CD4-positive, alpha-beta T cell treated with Interleukin-6 for 4 hours (primary cell): Measurements from ENCODE around the gene GALNT2.

Experiments used
- DNase-seq: peaks from one replicate; pipeline ENCODE4 v3.0.0-alpha.2; 2020; ENCODE audit warnings: mixed read lengths

GALNT2 gene

GRCh38 chr1:230219174-230220067, 152.4 kb downstream of the GALNT2 start:
- DNase-seq: no peak

GRCh38 chr1:230220478-230220877, 153.4 kb downstream of the GALNT2 start:
- no peak for DNase-seq

GRCh38 chr1:230220907-230221306, 153.9 kb downstream of the GALNT2 start:
- no peak for DNase-seq

- DNase-seq: no peak
Observed at GRCh38 chr1:230222678-230223077, 155.6 kb downstream of the GALNT2 start.

GRCh38 chr1:230224101-230224960, 157.3 kb downstream of the GALNT2 start:
- no peak for DNase-seq

GRCh38 chr1:230226007-230226800, 159.2 kb downstream of the GALNT2 start:
- DNase-seq: no peak

GRCh38 chr1:230226814-230227213, 159.8 kb downstream of the GALNT2 start:
- no peak for DNase-seq

GRCh38 chr1:230228236-230228897, 161.3 kb downstream of the GALNT2 start:
- DNase-seq: no peak

- no peak for DNase-seq
Observed at GRCh38 chr1:230230273-230230672, 163.2 kb downstream of the GALNT2 start.

- no peak for DNase-seq
Observed at GRCh38 chr1:230230948-230231773, 164.1 kb downstream of the GALNT2 start.

GRCh38 chr1:230231774-230232145, 164.7 kb downstream of the GALNT2 start:
- DNase-seq: no peak

- no peak for DNase-seq
Observed at GRCh38 chr1:230232371-230232771, 165.3 kb downstream of the GALNT2 start.

GRCh38 chr1:230233786-230234185, 166.7 kb downstream of the GALNT2 start:
- no peak for DNase-seq

GRCh38 chr1:230235876-230236275, 168.8 kb downstream of the GALNT2 start:
- no peak for DNase-seq

GRCh38 chr1:230236301-230237008, 169.4 kb downstream of the GALNT2 start:
- DNase-seq: no peak

- DNase-seq: no peak
Observed at GRCh38 chr1:230237009-230237370, 170.0 kb downstream of the GALNT2 start.

GRCh38 chr1:230237805-230238204, 170.8 kb downstream of the GALNT2 start:
- DNase-seq: no peak

GRCh38 chr1:230240446-230241086, 173.5 kb downstream of the GALNT2 start:
- DNase-seq: no peak

GRCh38 chr1:230242326-230242725, 175.3 kb downstream of the GALNT2 start:
- DNase-seq: no peak

- DNase-seq: no peak
Observed at GRCh38 chr1:230243146-230243545, 176.1 kb downstream of the GALNT2 start.
